Fibroblast of gingiva (primary cell): Measurements from ENCODE around the gene ITGA7.

Experiments used
- DNase-seq: peaks from one replicate; pipeline ENCODE4 v3.0.0-alpha.2; 2011; ENCODE audit warnings: low read depth

The ITGA7 gene

GRCh38 chr12:55642669-55643068, 65.0 kb downstream of the ITGA7 start:
- DNase-seq: no peak

DNA sequence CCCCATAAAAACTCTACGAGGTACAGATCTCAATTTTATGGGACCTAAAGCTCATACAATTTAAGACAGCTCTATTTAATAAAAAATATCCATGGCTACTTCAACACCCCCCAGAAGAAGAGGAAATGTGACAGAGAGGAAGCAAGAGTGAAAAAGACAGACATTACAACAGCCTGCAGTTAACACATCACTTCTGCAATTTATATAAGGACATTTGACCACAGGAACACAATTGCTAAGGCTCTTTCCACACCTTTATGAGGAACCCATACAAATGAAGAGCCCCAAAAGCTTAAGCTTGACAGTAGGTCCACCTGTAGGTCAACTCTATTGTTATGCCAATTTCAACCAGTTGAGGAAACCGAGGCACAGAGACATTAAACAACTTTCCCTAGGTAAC, 65.4 kb downstream of the ITGA7 start:
- DNase-seq: no peak

DNA sequence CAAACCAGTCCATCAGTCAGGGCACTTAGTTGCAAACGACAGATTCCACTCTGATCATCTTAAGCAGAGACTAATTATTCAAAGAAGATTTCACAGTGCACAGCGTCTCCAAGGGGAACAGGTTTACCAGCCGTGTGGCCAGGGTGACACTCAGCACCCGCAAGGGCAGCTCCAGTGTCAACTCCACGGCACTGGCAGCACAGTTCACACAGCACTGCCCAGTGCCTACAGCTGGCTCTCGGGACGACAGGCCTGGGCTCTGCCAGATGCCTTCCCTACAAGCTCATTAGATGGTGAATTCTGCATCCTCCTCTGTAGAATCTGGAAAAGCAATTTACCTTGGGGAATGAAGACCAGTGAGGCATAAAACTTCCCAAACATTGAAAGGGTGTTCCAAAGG, 66.1 kb downstream of the ITGA7 start:
- no peak for DNase-seq

GRCh38 chr12:55637467-55637866, 70.2 kb downstream of the ITGA7 start:
- DNase-seq: no peak

DNA sequence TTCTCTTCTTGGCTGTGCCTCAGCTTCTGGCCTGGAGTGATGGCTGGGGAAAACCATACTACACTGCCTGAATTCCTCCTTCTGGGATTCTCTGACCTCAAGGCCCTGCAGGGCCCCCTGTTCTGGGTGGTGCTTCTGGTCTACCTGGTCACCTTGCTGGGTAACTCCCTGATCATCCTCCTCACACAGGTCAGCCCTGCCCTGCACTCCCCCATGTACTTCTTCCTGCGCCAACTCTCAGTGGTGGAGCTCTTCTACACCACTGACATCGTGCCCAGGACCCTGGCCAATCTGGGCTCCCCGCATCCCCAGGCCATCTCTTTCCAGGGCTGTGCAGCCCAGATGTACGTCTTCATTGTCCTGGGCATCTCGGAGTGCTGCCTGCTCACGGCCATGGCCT, 70.9 kb downstream of the ITGA7 start, which contains the start of gene OR10P1:
Gene OR10P1 (plus strand): TSS at position 40 of the 400 bp plus-strand sequence. CDS start 0 bp downstream, at position 40.
- no peak for DNase-seq

DNA sequence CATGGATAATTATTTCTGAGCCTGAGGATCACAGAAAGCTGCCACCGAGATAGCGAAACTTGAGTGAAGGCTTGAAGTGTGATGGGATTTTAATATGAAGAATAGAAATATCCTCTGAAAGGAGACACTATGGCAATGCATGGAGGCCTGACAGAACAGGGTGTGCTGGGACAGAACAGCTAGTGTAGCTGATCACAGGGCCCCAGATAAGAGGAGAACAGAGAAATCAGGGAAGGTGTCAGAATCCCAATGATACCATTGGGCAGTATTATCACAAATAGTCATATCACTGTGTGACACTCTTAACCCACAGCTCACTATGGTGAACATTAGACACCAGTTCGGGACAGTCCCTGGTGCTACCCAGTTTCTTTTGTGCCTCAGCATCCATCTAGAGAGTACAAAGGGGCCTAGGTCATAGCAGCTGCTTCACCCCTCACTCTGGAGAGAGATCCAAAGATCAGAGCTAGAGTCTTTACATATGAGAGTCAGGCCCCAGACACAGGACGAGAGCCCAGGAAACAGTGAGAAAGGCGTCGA, 71.5 kb downstream of the ITGA7 start:
- DNase-seq: no peak
